Measurements from ENCODE around the gene VEPH1.

GRCh38 chr3:157502916-157503595 lies at the start of gene VEPH1:
- TF ChIP-seq CTCF (IDR thresholded peaks at IDR 0.05; ENCODE audit: insufficient read depth, low read length, poor library complexity, severe bottlenecking) (no peak), EZH2phosphoT487 (conservative IDR thresholded peaks at IDR 0.05; ENCODE audit: low read length) (no peak)

Measured in SU-DHL-6 (cell line).